Urinary bladder (tissue), 4 donors: ENCODE measurements around the gene LRFN2. TPM values are rescaled to one million over a fixed set of nuclear protein-coding genes. Genes with fewer than 3 reads are reported as not detected.

ENCODE experiments used
- DNase-seq: peaks from one replicate; pipeline ENCODE4 v3.0.0-alpha.2; 2015; ENCODE audit errors: extremely low spot score
- H3K27ac ChIP-seq: one replicate; pipeline ENCODE4 v1.5.1; 2013; ENCODE audit warnings: low read depth, mild to moderate bottlenecking, moderate library complexity
- H3K36me3 ChIP-seq: one replicate; pipeline ENCODE4 v1.6.1; 2013; ENCODE audit warnings: mild to moderate bottlenecking, moderate library complexity; ENCODE audit not compliant: insufficient read depth
- H3K4me1 ChIP-seq: one replicate; pipeline ENCODE4 v1.6.1; 2013; ENCODE audit warnings: mild to moderate bottlenecking, moderate library complexity; ENCODE audit not compliant: insufficient read depth
- H3K4me3 ChIP-seq: one replicate; pipeline ENCODE4 v1.5.1; 2013; ENCODE audit warnings: low read depth, low read length
- WGBS: extraction: QIAGEN DNeasy Blood & Tissue Kit; methylation state at CpG from one replicate; pipeline ENCODE4 v1.1.7; 2013; 5-methylcytosine and 5-hydroxymethylcytosine counted together
- polyA plus RNA-seq: library from polyadenylated mRNA; stranded (reverse); fragments of 200-250 nt; gene quantifications from one replicate; pipeline ENCODE4 v1.2.3, GENCODE V29; 2013
- total RNA-seq: library from RNA; depleted of rRNA; stranded (reverse); fragments of >200 nt; gene quantifications from one replicate; pipeline ENCODE4 v1.2.3, GENCODE V29; 2014
- donor health status: healthy with polysubstance abuse.
- donor health status: healthy.

Gene LRFN2
- total and polyA plus RNA-seq, 2 donors: 0.04 to 0.11 TPM

- Histone ChIP-seq H3K4me1 (no peaks in the 10 kb centered on the region), H3K36me3 (no peaks in the 10 kb centered on the region), H3K4me3 (no peak overlapping the region), H3K27ac (no peak overlapping the region)
- no peak for DNase-seq
- 86% methylated on average over 7 of the region's 7 CpGs for WGBS
Measured at GRCh38 chr6:40532349-40533000, 54.7 kb downstream of the LRFN2 start.

GRCh38 chr6:40529919-40530318 is 57.2 kb downstream of the LRFN2 start:
- H3K27ac ChIP-seq: no peak overlapping the region
- H3K4me3 ChIP-seq: no peak overlapping the region
- H3K36me3 ChIP-seq: no peaks in the 10 kb centered on the region
- no peak for DNase-seq
- H3K4me1 ChIP-seq: no peaks in the 10 kb centered on the region
- 84% methylated on average over 5 of the region's 5 CpGs for WGBS

- Histone ChIP-seq H3K27ac (no peak overlapping the region), H3K4me3 (no peak overlapping the region), H3K36me3 (no peaks in the 10 kb centered on the region), H3K4me1 (no peaks in the 10 kb centered on the region)
- WGBS: 79% methylated on average over 4 of the region's 4 CpGs
- no peak for DNase-seq
Measured at GRCh38 chr6:40529040-40529439, 58.1 kb downstream of the LRFN2 start.

DNA sequence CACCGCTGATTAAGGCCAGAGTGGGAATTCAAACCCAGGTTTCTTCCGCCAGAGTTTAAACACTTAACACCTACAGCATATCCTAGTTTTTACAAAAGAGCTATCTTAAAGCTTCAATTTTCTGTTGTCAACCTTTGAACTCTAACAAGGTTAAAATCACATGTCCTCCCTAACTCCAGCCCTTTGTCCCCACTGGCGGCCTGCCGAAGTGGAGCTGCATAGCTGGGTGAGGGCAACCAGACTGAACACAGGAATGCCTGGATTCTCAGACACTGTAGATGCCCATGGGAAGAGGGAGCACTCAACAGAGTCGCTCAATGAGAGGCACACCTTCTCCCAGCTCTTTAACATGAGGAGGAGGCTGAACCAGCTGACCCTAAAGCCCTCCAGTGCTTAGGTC is 59.1 kb downstream of the LRFN2 start:
- WGBS: 92% methylated on average over 5 of the region's 5 CpGs
- DNase-seq: no peak
- Histone ChIP-seq H3K4me3 (no peak overlapping the region), H3K27ac (no peak overlapping the region), H3K36me3 (no peaks in the 10 kb centered on the region), H3K4me1 (no peaks in the 10 kb centered on the region)

- no peak for DNase-seq
- no peaks in the 10 kb centered on the region for H3K36me3 ChIP-seq
- 61% methylated on average over 6 of the region's 6 CpGs for WGBS
- H3K4me1 ChIP-seq: no peaks in the 10 kb centered on the region
- H3K27ac ChIP-seq: no peak overlapping the region
- no peak overlapping the region for H3K4me3 ChIP-seq
Measured at GRCh38 chr6:40526036-40526435, 61.1 kb downstream of the LRFN2 start.

GRCh38 chr6:40524797-40525585 is 62.2 kb downstream of the LRFN2 start:
- WGBS: 66% methylated on average over 6 of the region's 6 CpGs
- Histone ChIP-seq H3K4me1 (no peaks in the 10 kb centered on the region), H3K4me3 (no peak overlapping the region), H3K27ac (no peak overlapping the region), H3K36me3 (no peaks in the 10 kb centered on the region)
- DNase-seq: no peak

GRCh38 chr6:40523505-40524172 is 63.5 kb downstream of the LRFN2 start:
- H3K4me3 ChIP-seq: no peak overlapping the region
- 64% methylated on average over 5 of the region's 5 CpGs for WGBS
- no peak overlapping the region for H3K27ac ChIP-seq
- H3K36me3 ChIP-seq: no peaks in the 10 kb centered on the region
- DNase-seq: no peak
- no peaks in the 10 kb centered on the region for H3K4me1 ChIP-seq

DNA sequence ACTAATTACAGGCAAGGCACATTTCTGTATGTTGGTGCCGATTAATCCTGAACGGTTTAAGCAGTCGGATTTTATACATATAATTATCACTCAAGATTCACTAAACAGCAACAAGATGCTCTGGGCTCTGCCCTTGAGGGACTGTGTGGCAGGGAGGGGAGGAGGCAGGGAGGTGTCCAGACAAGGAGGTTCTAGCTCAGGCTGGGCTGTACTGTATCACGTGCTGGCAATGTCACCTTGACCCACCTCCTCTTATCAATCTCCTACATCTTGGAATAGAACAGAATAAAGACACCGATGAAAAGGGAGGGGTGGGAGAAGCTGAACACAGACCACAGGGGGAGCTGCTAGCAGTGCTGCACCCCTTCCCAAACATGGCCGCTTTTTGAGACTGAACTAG is 65.7 kb downstream of the LRFN2 start:
- no peak overlapping the region for H3K4me3 ChIP-seq
- no peaks in the 10 kb centered on the region for H3K36me3 ChIP-seq
- no peak overlapping the region for H3K27ac ChIP-seq
- WGBS: 79% methylated on average over 6 of the region's 6 CpGs
- no peaks in the 10 kb centered on the region for H3K4me1 ChIP-seq
- DNase-seq: no peak

DNA sequence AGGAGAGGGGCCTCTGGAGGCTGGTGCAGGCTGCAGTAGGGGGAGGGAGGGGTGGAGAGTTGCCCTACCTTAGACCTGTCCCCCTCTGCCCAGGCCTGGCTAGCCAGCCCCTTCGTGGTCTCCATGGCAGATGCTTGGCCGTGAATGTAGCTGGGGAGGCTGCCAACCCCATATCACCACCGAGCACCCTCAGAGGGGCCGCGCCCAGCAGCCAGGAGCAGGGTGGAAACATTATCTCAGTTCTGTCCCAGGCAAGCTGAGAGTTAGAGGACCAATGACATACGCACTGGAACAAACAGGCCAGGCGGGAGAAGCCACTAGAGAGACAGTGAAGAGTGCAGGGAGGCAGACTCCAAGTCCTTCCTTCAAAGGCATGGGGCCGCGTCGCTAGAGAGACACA is 66.5 kb downstream of the LRFN2 start:
- no peak overlapping the region for H3K4me3 ChIP-seq
- 61% methylated on average over 10 of the region's 10 CpGs for WGBS
- no peak overlapping the region for H3K27ac ChIP-seq
- no peaks in the 10 kb centered on the region for H3K36me3 ChIP-seq
- DNase-seq: no peak
- no peaks in the 10 kb centered on the region for H3K4me1 ChIP-seq

GRCh38 chr6:40520084-40520483 is 67.1 kb downstream of the LRFN2 start:
- Histone ChIP-seq H3K4me3 (no peak overlapping the region), H3K4me1 (no peaks in the 10 kb centered on the region), H3K36me3 (no peaks in the 10 kb centered on the region), H3K27ac (no peak overlapping the region)
- DNase-seq: no peak
- WGBS: 64% methylated on average over 5 of the region's 5 CpGs

- WGBS: 81% methylated on average over 5 of the region's 5 CpGs
- Histone ChIP-seq H3K27ac (no peak overlapping the region), H3K36me3 (no peaks in the 10 kb centered on the region), H3K4me1 (no peaks in the 10 kb centered on the region), H3K4me3 (no peak overlapping the region)
- DNase-seq: no peak
Measured at GRCh38 chr6:40517654-40518053, 69.5 kb downstream of the LRFN2 start.

DNA sequence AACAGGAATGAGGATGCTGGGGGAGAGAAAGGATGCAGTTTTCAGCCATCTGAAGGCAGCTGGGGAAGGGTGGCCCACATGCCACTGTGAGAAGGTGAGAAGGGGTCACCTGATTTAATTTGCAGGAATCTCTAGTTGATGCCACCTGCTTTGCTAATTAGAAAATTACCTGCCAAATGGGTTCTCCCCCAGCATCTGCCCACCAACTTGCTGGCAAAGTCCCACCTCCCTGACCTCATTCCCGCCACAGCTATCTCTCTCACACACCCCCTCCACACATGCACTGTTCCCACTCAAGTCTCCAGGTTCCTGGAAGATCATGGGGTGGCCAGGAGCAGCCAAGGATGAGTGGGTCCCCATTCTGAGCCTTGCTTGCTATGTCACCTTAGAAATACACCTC is 70.7 kb downstream of the LRFN2 start:
- H3K36me3 ChIP-seq: no peaks in the 10 kb centered on the region
- 97% methylated on average over 1 of the region's 1 CpG for WGBS
- H3K4me3 ChIP-seq: no peak overlapping the region

DNA sequence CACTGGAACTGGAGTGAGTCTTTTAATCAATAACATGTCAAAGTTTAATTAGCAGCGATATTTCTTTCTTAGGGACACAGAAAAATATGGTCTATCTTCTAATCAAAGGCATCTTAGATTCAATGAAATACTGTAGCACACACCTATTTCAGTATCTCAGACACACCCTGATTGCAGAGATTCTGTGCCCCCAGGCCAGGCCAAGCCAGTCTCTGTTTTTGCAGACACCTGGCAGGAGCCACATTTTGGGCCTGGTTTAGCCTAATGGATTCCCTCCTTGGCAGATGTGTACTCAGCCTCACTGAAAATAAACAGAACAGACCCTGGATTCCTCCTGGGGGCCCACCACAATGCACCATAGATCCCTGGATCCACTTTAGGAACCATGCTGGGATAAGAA is 74.8 kb downstream of the LRFN2 start:
- H3K4me3 ChIP-seq: no peak overlapping the region
- no peak for DNase-seq
- H3K27ac ChIP-seq: no peak overlapping the region
- no peaks in the 10 kb centered on the region for H3K36me3 ChIP-seq
- H3K4me1 ChIP-seq: no peaks in the 10 kb centered on the region
- WGBS: 88% methylated on average over 1 of the region's 1 CpG

More for the DNA sequence above, 70.7 kb downstream of the LRFN2 start:
- no peak for DNase-seq
- no peaks in the 10 kb centered on the region for H3K4me1 ChIP-seq
- H3K27ac ChIP-seq: no peak overlapping the region

DNA sequence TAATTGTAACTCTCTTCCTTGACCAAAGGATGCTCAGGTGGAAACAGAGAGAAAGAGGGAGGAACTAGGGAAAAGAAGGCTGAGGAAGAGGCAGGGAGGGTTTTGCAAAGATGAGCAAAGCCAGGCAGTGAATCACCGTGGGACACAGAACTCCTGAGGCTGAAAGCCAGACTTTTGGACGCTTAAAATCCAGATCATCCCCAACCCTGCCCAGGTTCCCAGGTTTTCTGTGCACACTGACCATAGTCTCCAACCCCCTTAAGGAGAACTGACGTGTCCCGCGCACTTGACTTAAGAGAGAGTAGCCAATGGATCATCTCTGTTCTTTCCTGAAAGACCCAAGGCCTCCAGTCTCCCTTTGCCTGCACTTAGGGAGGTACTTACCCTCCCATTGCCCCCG is 75.3 kb downstream of the LRFN2 start:
- Histone ChIP-seq H3K36me3 (no peaks in the 10 kb centered on the region), H3K27ac (no peak overlapping the region), H3K4me3 (no peak overlapping the region), H3K4me1 (no peaks in the 10 kb centered on the region)
- 87% methylated on average over 6 of the region's 6 CpGs for WGBS
- no peak for DNase-seq
